Measurements from ENCODE around the gene LRRC40. TPM values are rescaled to one million over a fixed set of nuclear protein-coding genes. Genes with fewer than 3 reads are reported as not detected.

The LRRC40 gene
- total RNA-seq, 1 experiment from 2014 or later = 15.9 TPM

GRCh38 chr1:70227439-70227838, 22.1 kb upstream of the LRRC40 start:
- Histone ChIP-seq H3K4me3 (ENCODE audit: low read depth in 2 of 2, low read length in 2 of 2) (no peak overlapping the region), H3K27me3 (ENCODE audit: control insufficient read depth, insufficient read depth, low read length) (no peaks in the 10 kb centered on the region), H3K9me3 (ENCODE audit: control insufficient read depth, insufficient read depth, low read depth, low read length) (no peaks in the 10 kb centered on the region), H3K36me3 (ENCODE audit: control insufficient read depth, insufficient read depth, low read length) (peaks cover 83% of the 10 kb centered on the region), H3K27ac (ENCODE audit: low read length) (no peak overlapping the region), H3K4me1 (ENCODE audit: control insufficient read depth, insufficient read depth, low read length) (peaks cover 34% of the 10 kb centered on the region)
- CTCF ChIA-PET = no interaction called here
- DNase-seq (ENCODE audit: low read depth, low spot score) (no peak), ATAC-seq (no peak)
- POLR2A ChIA-PET = no interaction called here
- intact Hi-C loops (cut with micrococcal nuclease; ENCODE audit: unreplicated experiment) = no loop called here
- BruUV-seq (replicated peaks) = no TSS peak
- TF ChIP-seq POLR2AphosphoS5 (IDR thresholded peaks at IDR 0.05; ENCODE audit: low read depth, low read length) = no peak
- no peak for TF ChIP-seq REST (IDR thresholded peaks at IDR 0.05; ENCODE audit: insufficient read depth in 1 of 2, low read depth in 2 of 2, low read length in 1 of 2)
- TF ChIP-seq CTCF (IDR thresholded peaks at IDR 0.05) = no peak
- TF ChIP-seq TCF7L2 (IDR thresholded peaks at IDR 0.05; ENCODE audit: low read depth, low read length) = no peak
- TF ChIP-seq SIN3A (IDR thresholded peaks at IDR 0.05; ENCODE audit: borderline replicate concordance, insufficient read depth, low read depth, low read length) = no peak
- in situ Hi-C loops (cut with HindIII; ENCODE audit: low pct_unique_long_range_greater_than_20kb, low sequenced_read_pairs) = no loop called here

- peaks cover 61% of the 10 kb centered on the region for H3K36me3 ChIP-seq (ENCODE audit: control insufficient read depth, insufficient read depth, low read length)
- no peaks in the 10 kb centered on the region for H3K27me3 ChIP-seq (ENCODE audit: control insufficient read depth, insufficient read depth, low read length)
- no peak for ATAC-seq
- H3K4me1 ChIP-seq (ENCODE audit: control insufficient read depth, insufficient read depth, low read length) = peaks cover 40% of the 10 kb centered on the region
- no peaks in the 10 kb centered on the region for H3K9me3 ChIP-seq (ENCODE audit: control insufficient read depth, insufficient read depth, low read depth, low read length)
- H3K27ac ChIP-seq (ENCODE audit: low read length) = no peak overlapping the region
- CTCF ChIA-PET = no interaction called here
- no TSS peak for BruUV-seq (replicated peaks)
- POLR2A ChIA-PET = no interaction called here
- intact Hi-C loops (cut with micrococcal nuclease; ENCODE audit: unreplicated experiment) = no loop called here
- DNase-seq (ENCODE audit: low read depth, low spot score) = no peak
- no peak overlapping the region for H3K4me3 ChIP-seq (ENCODE audit: low read depth in 2 of 2, low read length in 2 of 2)
- TF ChIP-seq CTCF (IDR thresholded peaks at IDR 0.05) (no peak), POLR2AphosphoS5 (IDR thresholded peaks at IDR 0.05; ENCODE audit: low read depth, low read length) (no peak), REST (IDR thresholded peaks at IDR 0.05; ENCODE audit: insufficient read depth in 1 of 2, low read depth in 2 of 2, low read length in 1 of 2) (no peak), TCF7L2 (IDR thresholded peaks at IDR 0.05; ENCODE audit: low read depth, low read length) (no peak), SIN3A (IDR thresholded peaks at IDR 0.05; ENCODE audit: borderline replicate concordance, insufficient read depth, low read depth, low read length) (no peak)
- in situ Hi-C loops (cut with HindIII; ENCODE audit: low pct_unique_long_range_greater_than_20kb, low sequenced_read_pairs) = no loop called here
Measured at GRCh38 chr1:70224954-70225353, 19.6 kb upstream of the LRRC40 start.

Data from Panc1 (cell line).